GM19238 (cell line): ENCODE results near the gene CRYBA4.

ENCODE experiments used
- DNase-seq: peaks from one replicate; pipeline ENCODE4 v3.0.0; 2011; ENCODE audit warnings: low spot score; ENCODE audit not compliant: insufficient read length

The CRYBA4 gene

GRCh38 chr22:26623984-26624383, 2.2 kb downstream of the CRYBA4 start:
- DNase-seq, result no peak

GRCh38 chr22:26624803-26625202, 3.0 kb downstream of the CRYBA4 start:
- no peak for DNase-seq

- no peak for DNase-seq
These were observed 8.4 kb downstream of the CRYBA4 start for GRCh38 chr22:26629988-26630761.

GRCh38 chr22:26631282-26631681, 9.5 kb downstream of the CRYBA4 start:
- DNase-seq, result no peak

GRCh38 chr22:26632422-26633155, 10.8 kb downstream of the CRYBA4 start:
- DNase-seq, result no peak

GRCh38 chr22:26634189-26634588, 12.4 kb downstream of the CRYBA4 start:
- no peak for DNase-seq

- no peak for DNase-seq
These were observed 13.4 kb downstream of the CRYBA4 start for GRCh38 chr22:26635117-26635516.

- DNase-seq, result no peak
These were observed 14.5 kb downstream of the CRYBA4 start for GRCh38 chr22:26636296-26636695.

- no peak for DNase-seq
These were observed 21.0 kb downstream of the CRYBA4 start for GRCh38 chr22:26642465-26643417.

- no peak for DNase-seq
These were observed 21.8 kb downstream of the CRYBA4 start for GRCh38 chr22:26643418-26644100.

GRCh38 chr22:26646158-26646557, 24.4 kb downstream of the CRYBA4 start:
- no peak for DNase-seq

- DNase-seq, result no peak
These were observed 26.3 kb downstream of the CRYBA4 start for GRCh38 chr22:26648011-26648497.

GRCh38 chr22:26648528-26649388, 27.0 kb downstream of the CRYBA4 start:
- DNase-seq, result no peak

GRCh38 chr22:26650722-26651421, 29.1 kb downstream of the CRYBA4 start:
- DNase-seq, result no peak

- DNase-seq, result no peak
These were observed 30.1 kb downstream of the CRYBA4 start for GRCh38 chr22:26651815-26652214.

- DNase-seq, result no peak
These were observed 35.4 kb downstream of the CRYBA4 start, which contains the start of gene MIAT for GRCh38 chr22:26656891-26657851. Gene MIAT, plus strand, starts transcription at chr22:26657588.

- no peak for DNase-seq
These were observed 36.4 kb downstream of the CRYBA4 start for GRCh38 chr22:26658161-26658560.
